ENCODE data around the gene SNX14.

DNA sequence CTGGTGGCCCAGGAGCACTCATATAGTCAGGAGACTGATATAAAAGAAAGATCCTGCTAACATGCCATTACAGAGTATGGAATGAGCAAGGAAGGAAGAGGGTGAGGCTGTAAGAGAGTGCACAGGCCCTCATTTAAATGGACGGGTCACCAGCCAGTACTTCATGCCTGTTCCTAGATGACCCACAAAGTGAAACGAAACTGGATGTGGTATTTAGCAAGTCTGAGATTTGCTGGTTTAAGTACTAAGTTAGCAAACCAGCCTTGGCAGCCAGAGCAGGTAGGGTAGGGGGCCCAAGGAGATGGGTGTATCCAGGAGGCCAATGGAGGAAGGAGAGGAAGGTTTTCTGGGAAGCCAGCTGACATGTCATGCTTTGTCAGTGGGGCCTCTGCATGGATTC, 127.9 kb downstream of the SNX14 start:
- TF ChIP-seq EZH2phosphoT487 (IDR thresholded peaks at IDR 0.05; ENCODE audit: borderline replicate concordance, low read depth) (no peak), SMC3 (IDR thresholded peaks at IDR 0.05; ENCODE audit: low read depth, low read length) (no peak), RAD21 (IDR thresholded peaks at IDR 0.05; ENCODE audit: low read length) (no peak), POLR2AphosphoS5 (IDR thresholded peaks at IDR 0.05; ENCODE audit: low read depth, low read length) (no peak), JUND (IDR thresholded peaks at IDR 0.05) (no peak), TAF1 (IDR thresholded peaks at IDR 0.05; ENCODE audit: borderline replicate concordance, low read depth, low read length) (no peak), TEAD4 (IDR thresholded peaks at IDR 0.05; ENCODE audit: borderline replicate concordance, insufficient read depth) (no peak), NRF1 (IDR thresholded peaks at IDR 0.05; ENCODE audit: low read depth, low read length) (no peak), YY1 (IDR thresholded peaks at IDR 0.05; ENCODE audit: low read depth) (no peak), RFX5 (IDR thresholded peaks at IDR 0.05; ENCODE audit: low read length) (no peak), EP300 (IDR thresholded peaks at IDR 0.05; ENCODE audit: borderline replicate concordance in 1 of 2, low read depth in 1 of 2, low read length in 1 of 2) (no peak)
- TF ChIP-seq, protein P1, sequence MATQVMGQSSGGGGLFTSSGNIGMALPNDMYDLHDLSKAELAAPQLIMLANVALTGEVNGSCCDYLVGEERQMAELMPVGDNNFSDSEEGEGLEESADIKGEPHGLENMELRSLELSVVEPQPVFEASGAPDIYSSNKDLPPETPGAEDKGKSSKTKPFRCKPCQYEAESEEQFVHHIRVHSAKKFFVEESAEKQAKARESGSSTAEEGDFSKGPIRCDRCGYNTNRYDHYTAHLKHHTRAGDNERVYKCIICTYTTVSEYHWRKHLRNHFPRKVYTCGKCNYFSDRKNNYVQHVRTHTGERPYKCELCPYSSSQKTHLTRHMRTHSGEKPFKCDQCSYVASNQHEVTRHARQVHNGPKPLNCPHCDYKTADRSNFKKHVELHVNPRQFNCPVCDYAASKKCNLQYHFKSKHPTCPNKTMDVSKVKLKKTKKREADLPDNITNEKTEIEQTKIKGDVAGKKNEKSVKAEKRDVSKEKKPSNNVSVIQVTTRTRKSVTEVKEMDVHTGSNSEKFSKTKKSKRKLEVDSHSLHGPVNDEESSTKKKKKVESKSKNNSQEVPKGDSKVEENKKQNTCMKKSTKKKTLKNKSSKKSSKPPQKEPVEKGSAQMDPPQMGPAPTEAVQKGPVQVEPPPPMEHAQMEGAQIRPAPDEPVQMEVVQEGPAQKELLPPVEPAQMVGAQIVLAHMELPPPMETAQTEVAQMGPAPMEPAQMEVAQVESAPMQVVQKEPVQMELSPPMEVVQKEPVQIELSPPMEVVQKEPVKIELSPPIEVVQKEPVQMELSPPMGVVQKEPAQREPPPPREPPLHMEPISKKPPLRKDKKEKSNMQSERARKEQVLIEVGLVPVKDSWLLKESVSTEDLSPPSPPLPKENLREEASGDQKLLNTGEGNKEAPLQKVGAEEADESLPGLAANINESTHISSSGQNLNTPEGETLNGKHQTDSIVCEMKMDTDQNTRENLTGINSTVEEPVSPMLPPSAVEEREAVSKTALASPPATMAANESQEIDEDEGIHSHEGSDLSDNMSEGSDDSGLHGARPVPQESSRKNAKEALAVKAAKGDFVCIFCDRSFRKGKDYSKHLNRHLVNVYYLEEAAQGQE (IDR thresholded peaks at IDR 0.05; ENCODE audit: low read depth, low read length) = no peak
- TF ChIP-seq, protein P2, sequence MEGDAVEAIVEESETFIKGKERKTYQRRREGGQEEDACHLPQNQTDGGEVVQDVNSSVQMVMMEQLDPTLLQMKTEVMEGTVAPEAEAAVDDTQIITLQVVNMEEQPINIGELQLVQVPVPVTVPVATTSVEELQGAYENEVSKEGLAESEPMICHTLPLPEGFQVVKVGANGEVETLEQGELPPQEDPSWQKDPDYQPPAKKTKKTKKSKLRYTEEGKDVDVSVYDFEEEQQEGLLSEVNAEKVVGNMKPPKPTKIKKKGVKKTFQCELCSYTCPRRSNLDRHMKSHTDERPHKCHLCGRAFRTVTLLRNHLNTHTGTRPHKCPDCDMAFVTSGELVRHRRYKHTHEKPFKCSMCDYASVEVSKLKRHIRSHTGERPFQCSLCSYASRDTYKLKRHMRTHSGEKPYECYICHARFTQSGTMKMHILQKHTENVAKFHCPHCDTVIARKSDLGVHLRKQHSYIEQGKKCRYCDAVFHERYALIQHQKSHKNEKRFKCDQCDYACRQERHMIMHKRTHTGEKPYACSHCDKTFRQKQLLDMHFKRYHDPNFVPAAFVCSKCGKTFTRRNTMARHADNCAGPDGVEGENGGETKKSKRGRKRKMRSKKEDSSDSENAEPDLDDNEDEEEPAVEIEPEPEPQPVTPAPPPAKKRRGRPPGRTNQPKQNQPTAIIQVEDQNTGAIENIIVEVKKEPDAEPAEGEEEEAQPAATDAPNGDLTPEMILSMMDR (IDR thresholded peaks at IDR 0.05) = no peak
- TF ChIP-seq, protein P3, sequence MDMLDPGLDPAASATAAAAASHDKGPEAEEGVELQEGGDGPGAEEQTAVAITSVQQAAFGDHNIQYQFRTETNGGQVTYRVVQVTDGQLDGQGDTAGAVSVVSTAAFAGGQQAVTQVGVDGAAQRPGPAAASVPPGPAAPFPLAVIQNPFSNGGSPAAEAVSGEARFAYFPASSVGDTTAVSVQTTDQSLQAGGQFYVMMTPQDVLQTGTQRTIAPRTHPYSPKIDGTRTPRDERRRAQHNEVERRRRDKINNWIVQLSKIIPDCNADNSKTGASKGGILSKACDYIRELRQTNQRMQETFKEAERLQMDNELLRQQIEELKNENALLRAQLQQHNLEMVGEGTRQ (IDR thresholded peaks at IDR 0.05; ENCODE audit: borderline replicate concordance, low read depth, low read length) = no peak

Data from SK-N-SH (cell line).